Measurements from ENCODE around the gene CD300LG.
"Not testable (repeated sequence)": the region's sequence is repeated elsewhere in the genome, so short reads cannot be mapped to it uniquely, and the experiment has no call there.

The CD300LG gene

DNA sequence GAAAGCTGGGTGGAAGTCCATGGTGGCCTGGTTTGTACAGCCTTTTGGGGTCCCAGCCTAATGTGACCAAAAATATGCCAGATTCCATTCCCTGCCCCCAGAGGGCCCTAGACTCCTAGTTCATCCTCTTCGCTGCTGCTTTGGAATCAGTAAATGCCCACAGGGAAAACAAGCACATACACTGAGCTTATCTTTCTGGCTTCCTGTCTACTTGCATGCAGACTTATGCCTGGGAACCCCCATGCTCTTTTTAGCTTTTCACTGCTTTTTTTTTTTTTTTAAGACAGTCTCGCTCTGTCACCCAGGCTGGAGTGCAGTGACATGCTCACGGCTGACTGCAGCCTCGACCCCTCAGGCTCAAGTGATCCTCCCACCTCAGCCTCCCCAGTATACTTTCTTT lies 6.2 kb upstream of the CD300LG start:
- H3K4me3 ChIP-seq (ENCODE audit: low read depth, low read length) = no peak overlapping the region
- peak; percentile 14 for DNase-seq (ENCODE audit: low read depth)
- TF ChIP-seq CTCF (IDR thresholded peaks at IDR 0.05; ENCODE audit: insufficient read depth, low read depth, low read length, missing control alignments) = peak; percentile 5

DNA sequence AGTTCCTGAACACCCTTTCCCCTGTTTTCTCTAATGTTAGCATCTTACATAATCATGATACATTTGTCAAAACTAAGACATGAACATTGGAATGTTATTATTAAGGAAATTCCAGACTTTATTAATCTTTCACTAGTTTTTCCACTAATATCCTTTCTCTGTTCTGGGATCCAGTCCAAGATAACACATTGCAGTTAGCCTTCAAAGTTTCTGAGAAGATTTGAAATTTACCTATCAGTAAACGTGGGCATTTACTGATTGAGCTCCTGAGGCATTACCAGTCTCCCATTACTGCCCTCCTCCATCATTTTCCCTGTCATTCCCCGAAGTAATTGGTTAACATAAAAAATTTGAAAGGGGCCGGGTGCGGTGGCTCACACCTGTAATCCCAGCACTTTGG lies 5.7 kb upstream of the CD300LG start:
- no peak for TF ChIP-seq CTCF (IDR thresholded peaks at IDR 0.05; ENCODE audit: insufficient read depth, low read depth, low read length, missing control alignments)
- H3K4me3 ChIP-seq (ENCODE audit: low read depth, low read length) = no peak overlapping the region
- DNase-seq (ENCODE audit: low read depth) = no peak

DNA sequence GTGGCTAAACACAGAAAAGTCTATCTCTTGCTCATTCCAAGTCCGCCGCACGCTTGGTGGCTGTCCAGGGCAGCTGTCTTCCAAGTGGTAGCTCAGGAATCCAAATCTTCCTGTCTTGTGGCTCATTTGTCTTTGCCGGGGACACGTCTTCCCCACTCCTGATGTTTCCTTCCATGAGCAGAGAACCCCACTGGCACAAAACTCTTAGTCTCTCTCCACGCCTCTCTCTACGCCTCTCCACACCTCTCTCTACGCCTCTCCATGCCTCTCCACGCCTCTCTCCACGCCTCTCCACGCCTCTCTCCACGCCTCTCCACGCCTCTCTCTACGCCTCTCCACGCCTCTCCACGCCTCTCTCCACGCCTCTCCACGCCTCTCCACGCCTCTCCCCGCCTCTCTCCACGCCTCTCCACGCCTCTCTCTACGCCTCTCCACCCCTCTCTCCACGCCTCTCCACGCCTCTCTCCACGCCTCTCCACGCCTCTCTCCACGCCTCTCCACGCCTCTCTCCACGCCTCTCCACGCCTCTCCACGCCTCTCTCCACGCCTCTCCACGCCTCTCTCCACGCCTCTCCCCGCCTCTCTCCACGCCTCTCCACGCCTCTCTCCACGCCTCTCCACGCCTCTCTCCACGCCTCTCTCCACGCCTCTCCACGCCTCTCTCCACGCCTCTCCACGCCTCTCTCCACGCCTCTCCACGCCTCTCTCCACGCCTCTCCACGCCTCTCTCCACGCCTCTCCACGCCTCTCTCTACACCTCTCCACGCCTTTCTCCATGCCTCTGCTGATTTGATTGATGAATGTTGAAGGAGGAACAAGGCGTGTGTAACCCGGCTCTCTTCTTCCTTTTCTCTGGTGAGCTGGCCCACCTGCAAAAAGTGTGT lies 4.6 kb upstream of the CD300LG start:
- not testable (repeated sequence) for H3K4me3 ChIP-seq (ENCODE audit: low read depth, low read length); DNase-seq (ENCODE audit: low read depth)

DNA sequence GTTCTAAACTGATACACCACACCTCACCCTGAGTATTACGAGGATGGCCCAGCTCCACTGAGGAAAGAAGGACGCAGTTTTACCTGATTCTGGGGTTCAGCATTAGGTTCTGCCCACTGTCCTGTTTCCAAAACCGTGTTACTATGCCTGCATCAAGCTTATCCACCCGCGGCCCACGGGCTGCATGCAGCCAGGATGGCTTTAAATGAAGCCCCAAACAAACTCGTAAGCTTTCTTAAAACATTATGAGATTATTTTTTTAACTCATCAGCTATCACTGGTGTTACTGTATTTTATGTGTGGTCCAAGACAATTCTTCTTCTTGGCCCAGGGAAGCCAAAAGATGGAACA lies 4.0 kb upstream of the CD300LG start:
- no peak overlapping the region for H3K4me3 ChIP-seq (ENCODE audit: low read depth, low read length)
- no peak for TF ChIP-seq CTCF (IDR thresholded peaks at IDR 0.05; ENCODE audit: insufficient read depth, low read depth, low read length, missing control alignments)
- DNase-seq (ENCODE audit: low read depth) = no peak

DNA sequence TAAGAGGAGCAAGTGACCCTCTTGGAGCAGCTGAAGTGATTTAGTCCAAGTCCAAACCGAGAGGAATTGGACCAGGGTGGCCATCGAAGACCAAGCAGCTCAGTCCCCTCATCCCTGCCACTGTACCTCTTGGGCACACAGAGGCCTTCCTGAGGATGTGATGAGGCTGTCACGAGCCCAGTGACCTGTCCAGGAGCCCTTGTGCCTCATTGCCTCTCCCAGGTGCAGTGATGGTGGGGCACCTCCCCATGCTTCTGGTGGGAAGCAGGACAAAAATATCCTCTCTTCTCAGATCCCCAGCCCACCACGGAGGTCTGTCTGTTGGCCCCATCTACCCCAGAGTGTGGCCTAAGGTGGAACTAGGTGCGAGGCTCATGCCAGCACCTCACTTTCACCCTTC lies 2.7 kb upstream of the CD300LG start:
- TF ChIP-seq CTCF (IDR thresholded peaks at IDR 0.05; ENCODE audit: insufficient read depth, low read depth, low read length, missing control alignments) = no peak
- no peak for DNase-seq (ENCODE audit: low read depth)
- H3K4me3 ChIP-seq (ENCODE audit: low read depth, low read length) = no peak overlapping the region

DNA sequence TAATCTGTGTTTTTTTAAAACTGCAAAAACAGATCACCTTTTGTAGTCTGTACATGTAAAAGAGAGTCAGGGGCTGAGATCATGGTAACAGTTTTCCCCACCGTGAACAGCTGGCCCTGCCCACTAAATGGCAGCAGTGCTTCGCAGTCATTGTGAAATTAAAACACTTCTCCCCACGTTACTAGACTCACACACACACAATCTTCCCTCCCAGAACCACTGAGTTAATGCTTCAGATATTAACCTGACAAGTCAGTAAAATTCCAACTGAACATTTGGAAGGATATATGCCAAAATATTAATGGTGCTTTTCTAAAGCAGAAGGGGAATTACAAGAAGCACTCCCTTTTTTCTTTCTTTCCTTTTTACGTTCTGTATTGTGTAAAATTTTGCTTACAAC lies 1.2 kb upstream of the CD300LG start:
- no peak for DNase-seq (ENCODE audit: low read depth)
- H3K4me3 ChIP-seq (ENCODE audit: low read depth, low read length) = no peak overlapping the region
- TF ChIP-seq CTCF (IDR thresholded peaks at IDR 0.05; ENCODE audit: insufficient read depth, low read depth, low read length, missing control alignments) = no peak

DNA sequence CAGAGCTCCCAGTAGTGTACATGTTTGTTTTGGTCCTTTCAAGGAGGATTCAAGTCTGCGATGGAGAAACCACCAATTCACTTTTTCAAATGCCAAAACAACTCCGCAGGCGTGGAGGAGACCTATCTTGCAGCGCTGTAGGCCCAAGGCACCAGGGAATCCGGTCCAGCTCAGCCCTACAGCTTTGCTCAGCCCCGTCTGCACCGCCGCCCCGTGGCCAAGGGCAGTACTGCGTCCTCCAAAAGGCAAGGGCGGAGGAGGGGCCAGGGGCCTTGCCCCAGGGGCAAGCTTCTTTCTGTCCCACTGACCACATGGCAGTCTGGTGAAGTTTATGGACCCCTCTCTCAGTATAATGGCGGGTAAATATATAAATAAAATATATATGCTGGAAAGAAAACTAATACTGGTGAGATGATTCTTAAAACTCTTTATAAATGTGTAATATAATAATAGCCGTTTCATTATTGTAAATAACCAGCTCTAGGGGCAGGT lies 709 bp upstream of the CD300LG start:
- TF ChIP-seq CTCF (IDR thresholded peaks at IDR 0.05; ENCODE audit: insufficient read depth, low read depth, low read length, missing control alignments) = peak; percentile 98
- H3K4me3 ChIP-seq (ENCODE audit: low read depth, low read length) = no peak overlapping the region
- DNase-seq (ENCODE audit: low read depth) = peak; percentile 65
